Measurements from ENCODE around the gene LTBP1. TPM values are rescaled to one million over a fixed set of nuclear protein-coding genes. Genes with fewer than 3 reads are reported as not detected.

The LTBP1 gene
- total and polyA plus RNA-seq, 10 of the 15 experiments (the other 5 are each of a cell fraction or from before 2014, with no cell fraction given) = 0.01 to 0.28 (median 0.12) TPM; not detected in 2

GRCh38 chr2:33195891-33196290 lies 249.1 kb downstream of the LTBP1 start:
- no TSS peak for BruUV-seq (replicated peaks)
- Histone ChIP-seq H3K4me2 (ENCODE audit: control insufficient read depth, insufficient read depth) (no peak overlapping the region), H3K9me3 (replicated peaks; ENCODE audit: control insufficient read depth, insufficient read depth, low read length) (no peaks in the 10 kb centered on the region), H3K4me1 (ENCODE audit: control insufficient read depth, insufficient read depth, low read length) (no peaks in the 10 kb centered on the region), H4K20me1 (ENCODE audit: control insufficient read depth, insufficient read depth) (no peaks in the 10 kb centered on the region), H3K9ac (ENCODE audit: control insufficient read depth, insufficient read depth, low read length) (no peak overlapping the region), H3K79me2 (ENCODE audit: control insufficient read depth, insufficient read depth, low read length) (no peaks in the 10 kb centered on the region), H3K27me3 (replicated peaks in 1 of 2; ENCODE audit: control insufficient read depth in 2 of 2, insufficient read depth in 2 of 2, low read length in 1 of 2) (no peaks in the 10 kb centered on the region; a peak in 1 of 4 replicates), H2AFZ (ENCODE audit: control insufficient read depth, low read depth, low read length) (no peak overlapping the region), H3K27ac (ENCODE audit: control insufficient read depth, insufficient read depth) (no peak overlapping the region), H3K4me3 (no peak overlapping the region), H3K36me3 (ENCODE audit: control insufficient read depth in 2 of 2, insufficient read depth in 2 of 2, low read length in 1 of 2) (no peaks in the 10 kb centered on the region)
- in situ Hi-C loops (cut with MboI) (no loop called here), intact Hi-C loops (cut with micrococcal nuclease; ENCODE audit: unreplicated experiment) (no loop called here)
- ChIA-PET CTCF (interaction anchor here (1.0 kb wide), 1 partner anchor 51 kb away, joined by 3 read pairs; no protein-coding TSS in a partner anchor), POLR2A (no interaction called here), RAD21 (ENCODE audit: unreplicated experiment) (no interaction called here), SMC1A (ENCODE audit: uncharacterized antibody, unreplicated experiment) (no interaction called here)
- TF ChIP-seq HCFC1 (IDR thresholded peaks at IDR 0.05; ENCODE audit: low read length) = no peak
- TF ChIP-seq TCF3 (IDR thresholded peaks at IDR 0.05; ENCODE audit: borderline replicate concordance, insufficient read depth, low read depth, low read length) = no peak
- no peak for TF ChIP-seq SRF (IDR thresholded peaks at IDR 0.05; ENCODE audit: low read depth in 2 of 2, low read length in 2 of 2)
- no peak for TF ChIP-seq ZBTB4 (CRISPR knock-in tag; IDR thresholded peaks at IDR 0.05)
- no peak for TF ChIP-seq FOS (IDR thresholded peaks at IDR 0.05; ENCODE audit: borderline replicate concordance, extremely low read depth, insufficient read length)
- TF ChIP-seq ZSCAN29 (IDR thresholded peaks at IDR 0.05) = no peak
- TF ChIP-seq STAT3 (IDR thresholded peaks at IDR 0.05; ENCODE audit: low read depth, low read length) = no peak
- TF ChIP-seq HSF1 (IDR thresholded peaks at IDR 0.05; ENCODE audit: low read depth, low read length) = no peak
- TF ChIP-seq RCOR1 (conservative IDR thresholded peaks at IDR 0.05; ENCODE audit: low read depth, low read length) = no peak
- TF ChIP-seq EP300 (IDR thresholded peaks at IDR 0.05; ENCODE audit: borderline replicate concordance in 1 of 2, control insufficient read depth in 1 of 2, low read depth in 2 of 2, low read length in 2 of 2) = no peak
- no peak for TF ChIP-seq MYB (IDR thresholded peaks at IDR 0.05; ENCODE audit: borderline replicate concordance, low read depth, low read length)
- TF ChIP-seq SIN3A (IDR thresholded peaks at IDR 0.05; ENCODE audit: low read depth, low read length) = no peak
- TF ChIP-seq BCL11A (IDR thresholded peaks at IDR 0.05; ENCODE audit: low read depth, low read length) = no peak
- TF ChIP-seq E2F4 (IDR thresholded peaks at IDR 0.05; ENCODE audit: low read depth, low read length) = no peak
- TF ChIP-seq NBN (IDR thresholded peaks at IDR 0.05) = no peak
- no peak for TF ChIP-seq SMAD5 (IDR thresholded peaks at IDR 0.05; ENCODE audit: low read depth)
- no peak for TF ChIP-seq PBX3 (IDR thresholded peaks at IDR 0.05; ENCODE audit: insufficient replicate concordance, low read depth, low read length)
- ATAC-seq (no peak), DNase-seq (ENCODE audit: low read depth, low spot score) (no peak), FAIRE-seq (no peak)
- WGBS (ENCODE audit: insufficient coverage, insufficient replicate concordance, low lambda C conversion rate, missing lambda C conversion rate) = 39% methylated on average over 7 of the region's 7 CpGs

Data from GM12878 (cell line).